Mesendoderm (in vitro differentiated cells): Measurements from ENCODE around the gene SOAT2.

Source experiments
- DNase-seq: peaks from one replicate; pipeline ENCODE4 v3.0.0; 2013
- H2AK5ac ChIP-seq: 2 replicates; pipeline ENCODE4 v1.6.1; 2013; ENCODE audit warnings: low read length, inconsistent platforms
- H2BK120ac ChIP-seq: 2 replicates; pipeline ENCODE4 v1.6.1; 2013; ENCODE audit warnings: low read depth, mild to moderate bottlenecking, low read length, moderate library complexity, mixed read lengths
- H2BK15ac ChIP-seq: replicated peaks from 2 replicates; pipeline ENCODE4 v1.6.1; 2013; ENCODE audit warnings: low read depth, mild to moderate bottlenecking, moderate library complexity
- H2BK5ac ChIP-seq: 2 replicates; pipeline ENCODE4 v1.6.1; 2013; ENCODE audit warnings: low read length, inconsistent platforms
- H3K18ac ChIP-seq: 2 replicates; pipeline ENCODE4 v1.6.1; 2013; ENCODE audit warnings: mild to moderate bottlenecking, low read length, mixed read lengths
- H3K23ac ChIP-seq: one replicate; pipeline ENCODE4 v1.6.1; 2013; ENCODE audit warnings: low read length
- H3K27ac ChIP-seq: 2 replicates; pipeline ENCODE4 v1.5.1; 2013; ENCODE audit warnings: low read depth, mild to moderate bottlenecking, inconsistent platforms, low read length, moderate library complexity
- H3K27me3 ChIP-seq: 2 replicates; pipeline ENCODE4 v1.6.1; 2013; ENCODE audit warnings: low read length, control low read depth, mild to moderate bottlenecking, inconsistent platforms; ENCODE audit not compliant: insufficient read depth, poor library complexity
- H3K36me3 ChIP-seq: 2 replicates; pipeline ENCODE4 v1.6.1; 2013; ENCODE audit warnings: low read length, inconsistent platforms; ENCODE audit not compliant: control insufficient read depth, insufficient read depth
- H3K4ac ChIP-seq: one replicate; pipeline ENCODE4 v1.6.1; 2013; ENCODE audit warnings: low read depth, mild to moderate bottlenecking, low read length, moderate library complexity
- H3K4me1 ChIP-seq: 2 replicates; pipeline ENCODE4 v1.6.1; 2013; ENCODE audit warnings: low read depth, low read length, inconsistent platforms; ENCODE audit not compliant: control insufficient read depth
- H3K4me2 ChIP-seq: 2 replicates; pipeline ENCODE4 v1.6.1; 2013; ENCODE audit warnings: low read length
- H3K4me3 ChIP-seq: 2 replicates; pipeline ENCODE4 v1.5.1; 2013; ENCODE audit warnings: mild to moderate bottlenecking, low read length
- H3K56ac ChIP-seq: one replicate; pipeline ENCODE4 v1.6.1; 2013; ENCODE audit warnings: low read length
- H3K79me1 ChIP-seq: 2 replicates; pipeline ENCODE4 v1.6.1; 2013; ENCODE audit warnings: low read length, inconsistent platforms
- H3K79me2 ChIP-seq: 2 replicates; pipeline ENCODE4 v1.6.1; 2013; ENCODE audit warnings: mild to moderate bottlenecking, low read length; ENCODE audit not compliant: control insufficient read depth, insufficient read depth
- H3K9ac ChIP-seq: 2 replicates; pipeline ENCODE4 v1.6.1; 2013; ENCODE audit warnings: low read length, inconsistent platforms
- H4K5ac ChIP-seq: one replicate; pipeline ENCODE4 v1.6.1; 2013; ENCODE audit warnings: low read length
- H4K8ac ChIP-seq: one replicate; pipeline ENCODE4 v1.6.1; 2013; ENCODE audit warnings: low read depth, mild to moderate bottlenecking, control low read depth, low read length, moderate library complexity
- WGBS: extraction: QIAGEN DNeasy Blood & Tissue Kit; methylation state at CpG from one replicate; pipeline ENCODE4 v1.1.7; 2013; ENCODE audit warnings: low lambda C conversion rate, missing lambda C conversion rate; ENCODE audit not compliant: insufficient coverage; ENCODE audit errors: extremely low coverage; 5-methylcytosine and 5-hydroxymethylcytosine counted together

Gene SOAT2

GRCh38 chr12:53057816-53058500 lies 45.3 kb upstream of the SOAT2 start:
- Histone ChIP-seq H3K79me1 (peaks cover 2% of the 10 kb centered on the region), H3K27ac (no peak overlapping the region)

DNA sequence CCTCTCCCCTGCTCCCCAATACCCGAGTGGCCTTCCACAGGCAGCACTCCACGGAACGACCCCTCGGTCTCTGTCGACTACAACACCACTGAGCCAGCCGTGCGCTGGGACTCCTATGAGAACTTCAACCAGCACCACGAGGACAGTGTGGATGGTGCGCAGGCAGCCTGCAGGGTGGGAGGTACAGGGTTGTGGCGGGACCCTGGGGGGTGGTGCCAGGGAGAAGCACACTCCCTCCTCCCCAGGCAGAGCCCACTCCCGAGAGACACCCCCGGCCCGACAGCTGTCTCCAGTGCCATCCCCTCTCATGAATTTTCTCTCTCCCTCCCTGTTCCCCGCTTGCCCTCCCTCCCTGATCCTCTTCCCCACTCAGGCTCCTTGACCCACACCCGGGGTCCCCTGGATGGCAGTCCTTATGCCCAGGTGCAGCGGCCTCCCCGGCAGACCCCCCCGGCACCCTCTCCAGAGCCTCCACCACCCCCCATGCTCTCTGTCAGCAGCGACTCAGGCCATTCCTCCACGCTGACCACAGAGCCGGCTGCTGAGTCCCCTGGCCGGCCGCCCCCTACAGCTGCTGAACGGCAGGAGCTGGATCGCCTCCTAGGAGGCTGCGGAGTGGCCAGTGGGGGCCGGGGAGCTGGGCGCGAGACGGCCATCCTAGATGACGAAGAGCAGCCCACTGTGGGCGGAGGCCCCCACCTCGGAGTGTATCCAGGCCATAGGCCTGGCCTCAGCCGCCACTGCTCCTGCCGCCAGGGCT lies 44.4 kb upstream of the SOAT2 start:
- WGBS: no CpG with 5 or more reads among the region's 35 CpGs
- peaks cover 1% of the 10 kb centered on the region for H3K36me3 ChIP-seq

More at GRCh38 chr12:53057816-53058500, 45.3 kb upstream of the SOAT2 start:
- no peak overlapping the region for H2BK15ac ChIP-seq
- H2BK5ac ChIP-seq: no peak overlapping the region
- no peaks in the 10 kb centered on the region for H3K79me2 ChIP-seq
- H4K8ac ChIP-seq: no peak overlapping the region
- WGBS: no CpG with 5 or more reads among the region's 13 CpGs
- H3K4me3 ChIP-seq: no peak overlapping the region
- H3K36me3 ChIP-seq: no peaks in the 10 kb centered on the region
- no peak overlapping the region for H3K4me2 ChIP-seq
- H3K23ac ChIP-seq: no peak overlapping the region
- no peak overlapping the region for H2BK120ac ChIP-seq
- no peak overlapping the region for H2AK5ac ChIP-seq
- H3K27me3 ChIP-seq: no peaks in the 10 kb centered on the region
- no peak overlapping the region for H3K56ac ChIP-seq
- H3K18ac ChIP-seq: no peak overlapping the region
- H3K4me1 ChIP-seq: peaks cover 3% of the 10 kb centered on the region
- no peak for DNase-seq
- no peak overlapping the region for H3K9ac ChIP-seq
- H3K4ac ChIP-seq: no peak overlapping the region
- no peak overlapping the region for H4K5ac ChIP-seq

GRCh38 chr12:53059434-53060063 lies 43.7 kb upstream of the SOAT2 start:
- H3K4me3 ChIP-seq: no peak overlapping the region
- no peaks in the 10 kb centered on the region for H3K27me3 ChIP-seq
- H3K27ac ChIP-seq: no peak overlapping the region
- H3K56ac ChIP-seq: no peak overlapping the region
- H3K18ac ChIP-seq: no peak overlapping the region
- peaks cover 1% of the 10 kb centered on the region for H3K36me3 ChIP-seq
- H2BK5ac ChIP-seq: no peak overlapping the region
- H3K79me1 ChIP-seq: no peaks in the 10 kb centered on the region
- no peak overlapping the region for H3K9ac ChIP-seq
- H3K23ac ChIP-seq: no peak overlapping the region
- no peak overlapping the region for H2AK5ac ChIP-seq
- no peak overlapping the region for H2BK120ac ChIP-seq
- no peak overlapping the region for H3K4me2 ChIP-seq
- no peak overlapping the region for H4K8ac ChIP-seq
- H2BK15ac ChIP-seq: no peak overlapping the region
- no peak overlapping the region for H4K5ac ChIP-seq
- no peak overlapping the region for H3K4ac ChIP-seq
- DNase-seq: no peak
- no peaks in the 10 kb centered on the region for H3K79me2 ChIP-seq
- H3K4me1 ChIP-seq: no peaks in the 10 kb centered on the region
- WGBS: no CpG with 5 or more reads among the region's 24 CpGs

More for the DNA sequence above, 44.4 kb upstream of the SOAT2 start:
- no peaks in the 10 kb centered on the region for H3K4me1 ChIP-seq
- H3K4me3 ChIP-seq: no peak overlapping the region
- H3K27me3 ChIP-seq: no peaks in the 10 kb centered on the region
- H4K5ac ChIP-seq: no peak overlapping the region
- H3K23ac ChIP-seq: no peak overlapping the region
- no peak overlapping the region for H2AK5ac ChIP-seq
- H3K27ac ChIP-seq: no peak overlapping the region
- H2BK5ac ChIP-seq: no peak overlapping the region
- no peak overlapping the region for H4K8ac ChIP-seq
- no peak overlapping the region for H3K56ac ChIP-seq
- DNase-seq: no peak
- no peak overlapping the region for H3K9ac ChIP-seq
- no peak overlapping the region for H2BK15ac ChIP-seq
- H3K4ac ChIP-seq: no peak overlapping the region
- H3K79me1 ChIP-seq: no peaks in the 10 kb centered on the region
- no peak overlapping the region for H3K18ac ChIP-seq
- H3K79me2 ChIP-seq: no peaks in the 10 kb centered on the region
- no peak overlapping the region for H2BK120ac ChIP-seq
- H3K4me2 ChIP-seq: no peak overlapping the region

DNA sequence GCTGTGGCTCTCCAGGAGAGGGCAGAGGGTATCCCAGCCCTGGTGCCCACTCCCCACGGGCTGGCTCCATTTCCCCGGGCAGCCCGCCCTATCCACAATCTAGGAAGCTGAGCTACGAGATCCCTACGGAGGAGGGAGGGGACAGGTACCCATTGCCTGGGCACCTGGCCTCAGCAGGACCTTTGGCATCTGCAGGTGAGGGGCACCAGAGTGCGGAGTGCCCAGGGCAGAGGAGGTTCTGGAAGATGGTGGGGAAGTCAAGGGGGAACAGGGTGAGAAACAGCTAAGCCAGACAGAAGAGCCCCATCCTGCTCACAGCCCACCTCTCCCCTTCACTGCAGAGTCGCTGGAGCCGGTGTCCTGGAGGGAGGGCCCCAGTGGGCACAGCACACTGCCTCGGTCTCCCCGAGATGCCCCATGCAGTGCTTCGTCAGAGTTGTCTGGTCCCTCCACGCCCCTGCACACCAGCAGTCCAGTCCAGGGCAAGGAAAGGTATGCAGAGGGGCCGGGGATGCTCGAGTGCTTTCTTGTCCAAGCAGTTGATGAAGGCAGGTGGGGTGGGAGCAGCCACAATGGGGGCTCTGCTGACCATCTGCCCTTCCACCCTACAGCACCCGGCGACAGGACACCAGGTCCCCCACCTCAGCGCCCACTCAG lies 43.1 kb upstream of the SOAT2 start:
- Histone ChIP-seq H2BK15ac (no peak overlapping the region), H3K18ac (no peak overlapping the region), H3K56ac (no peak overlapping the region), H4K5ac (no peak overlapping the region), H3K4ac (no peak overlapping the region), H3K4me3 (no peak overlapping the region), H3K36me3 (peaks cover 1% of the 10 kb centered on the region), H3K4me2 (no peak overlapping the region), H4K8ac (no peak overlapping the region), H3K79me1 (no peaks in the 10 kb centered on the region), H2BK120ac (no peak overlapping the region), H3K23ac (no peak overlapping the region), H2BK5ac (no peak overlapping the region), H3K27ac (no peak overlapping the region), H3K9ac (no peak overlapping the region), H3K79me2 (no peaks in the 10 kb centered on the region), H3K27me3 (no peaks in the 10 kb centered on the region), H2AK5ac (no peak overlapping the region), H3K4me1 (no peaks in the 10 kb centered on the region)
- WGBS: no CpG with 5 or more reads among the region's 17 CpGs
- no peak for DNase-seq

DNA sequence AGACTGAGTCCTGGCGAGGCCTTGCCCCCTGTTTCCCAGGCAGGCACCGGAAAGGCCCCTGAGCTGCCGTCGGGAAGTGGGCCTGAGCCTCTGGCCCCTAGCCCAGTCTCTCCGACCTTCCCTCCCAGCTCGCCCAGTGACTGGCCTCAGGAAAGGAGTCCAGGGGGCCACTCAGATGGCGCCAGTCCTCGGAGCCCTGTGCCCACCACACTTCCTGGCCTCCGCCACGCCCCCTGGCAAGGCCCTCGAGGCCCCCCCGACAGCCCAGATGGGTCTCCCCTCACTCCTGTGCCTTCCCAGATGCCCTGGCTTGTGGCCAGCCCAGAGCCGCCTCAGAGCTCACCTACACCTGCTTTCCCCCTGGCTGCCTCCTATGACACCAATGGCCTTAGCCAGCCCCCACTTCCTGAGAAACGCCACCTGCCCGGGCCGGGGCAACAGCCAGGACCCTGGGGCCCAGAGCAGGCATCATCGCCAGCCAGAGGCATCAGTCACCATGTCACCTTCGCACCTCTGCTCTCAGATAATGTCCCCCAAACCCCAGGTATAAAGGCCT lies 42.5 kb upstream of the SOAT2 start:
- H3K4me2 ChIP-seq: no peak overlapping the region
- no peaks in the 10 kb centered on the region for H3K27me3 ChIP-seq
- no CpG with 5 or more reads among the region's 18 CpGs for WGBS

More for the DNA sequence above, 42.5 kb upstream of the SOAT2 start:
- Histone ChIP-seq H3K9ac (no peak overlapping the region), H3K18ac (no peak overlapping the region), H3K23ac (no peak overlapping the region), H3K27ac (no peak overlapping the region), H2BK120ac (no peak overlapping the region), H4K5ac (no peak overlapping the region), H4K8ac (no peak overlapping the region), H2BK15ac (no peak overlapping the region), H3K79me1 (no peaks in the 10 kb centered on the region), H3K4ac (no peak overlapping the region), H3K56ac (no peak overlapping the region), H3K79me2 (no peaks in the 10 kb centered on the region), H2BK5ac (no peak overlapping the region), H2AK5ac (no peak overlapping the region), H3K4me3 (no peak overlapping the region), H3K4me1 (no peaks in the 10 kb centered on the region), H3K36me3 (peaks cover 1% of the 10 kb centered on the region)
- no peak for DNase-seq
